ENCODE results near the gene TRANK1. TPM values are rescaled to one million over a fixed set of nuclear protein-coding genes. Genes with fewer than 3 reads are reported as not detected.

TRANK1 gene
- total RNA-seq, 4 donors from 2014 or later: 47.9 to 92.6 (median 59.9) TPM

- Histone ChIP-seq H3K4me3 (no peak overlapping the region), H3K27me3 (no peaks in the 10 kb centered on the region), H3K36me3 (no peaks in the 10 kb centered on the region), H3K9me3 (peaks cover 0 to 7% (median 3%) of the 10 kb centered on the region in 4 donors), H3K27ac (peak overlapping the region in 1 of 4 donors; percentile 44), H3K4me1 (peaks cover 0 to 13% (median 2%) of the 10 kb centered on the region in 4 donors)
- no peak for TF ChIP-seq CTCF (IDR thresholded peaks at IDR 0.05)
- DNase-seq: no peak
Measured at GRCh38 chr3:36923981-36924743, 20.7 kb downstream of the TRANK1 start.

- H3K27ac ChIP-seq: peak overlapping the region in 1 of 4 donors; percentile 44
- DNase-seq: peak in 1 of 3 donors; percentile 68
- TF ChIP-seq CTCF (IDR thresholded peaks at IDR 0.05) (peak in 1 of 6 experiments; percentile 50), POLR2A (IDR thresholded peaks at IDR 0.05) (no peak)
- H3K27me3 ChIP-seq: no peaks in the 10 kb centered on the region
- no peaks in the 10 kb centered on the region for H3K36me3 ChIP-seq
- no peak overlapping the region for H3K4me3 ChIP-seq
- H3K4me1 ChIP-seq: peaks cover 0 to 13% (median 2%) of the 10 kb centered on the region in 4 donors
- H3K9me3 ChIP-seq: peaks cover 0 to 7% (median 3%) of the 10 kb centered on the region in 4 donors
Measured at GRCh38 chr3:36923523-36923943, 21.3 kb downstream of the TRANK1 start.

GRCh38 chr3:36920884-36921567 lies 23.8 kb downstream of the TRANK1 start:
- Histone ChIP-seq H3K4me1 (peaks cover 0 to 13% (median 4%) of the 10 kb centered on the region in 4 donors), H3K4me3 (no peak overlapping the region), H3K9me3 (peaks cover 0 to 7% (median 3%) of the 10 kb centered on the region in 4 donors), H3K27ac (peak overlapping the region in 1 of 4 donors; percentile 62), H3K27me3 (no peaks in the 10 kb centered on the region), H3K36me3 (no peaks in the 10 kb centered on the region)
- DNase-seq: no peak
- TF ChIP-seq POLR2A (IDR thresholded peaks at IDR 0.05) (no peak), CTCF (IDR thresholded peaks at IDR 0.05) (no peak)

GRCh38 chr3:36919439-36920160 lies 25.3 kb downstream of the TRANK1 start:
- DNase-seq: peak in 1 of 3 donors; percentile 72
- Histone ChIP-seq H3K4me3 (no peak overlapping the region), H3K27ac (peak overlapping the region in 2 of 4 donors; percentile 62 to 69), H3K4me1 (peaks cover 0 to 13% (median 4%) of the 10 kb centered on the region in 4 donors), H3K9me3 (peaks cover 0 to 7% (median 3%) of the 10 kb centered on the region in 4 donors), H3K36me3 (no peaks in the 10 kb centered on the region), H3K27me3 (no peaks in the 10 kb centered on the region)
- TF ChIP-seq POLR2A (IDR thresholded peaks at IDR 0.05) (no peak), CTCF (IDR thresholded peaks at IDR 0.05) (no peak)

- no peak for TF ChIP-seq POLR2A (IDR thresholded peaks at IDR 0.05)
- no peak for TF ChIP-seq CTCF (IDR thresholded peaks at IDR 0.05)
- no peak for DNase-seq
- Histone ChIP-seq H3K4me3 (no peak overlapping the region), H3K4me1 (peaks cover 0 to 13% (median 2%) of the 10 kb centered on the region in 4 donors), H3K36me3 (no peaks in the 10 kb centered on the region), H3K9me3 (peaks cover 0 to 7% (median 3%) of the 10 kb centered on the region in 4 donors), H3K27ac (no peak overlapping the region), H3K27me3 (no peaks in the 10 kb centered on the region)
Measured at GRCh38 chr3:36918050-36918449, 26.8 kb downstream of the TRANK1 start.
